ENCODE measurements around the gene INAFM1.

DNA sequence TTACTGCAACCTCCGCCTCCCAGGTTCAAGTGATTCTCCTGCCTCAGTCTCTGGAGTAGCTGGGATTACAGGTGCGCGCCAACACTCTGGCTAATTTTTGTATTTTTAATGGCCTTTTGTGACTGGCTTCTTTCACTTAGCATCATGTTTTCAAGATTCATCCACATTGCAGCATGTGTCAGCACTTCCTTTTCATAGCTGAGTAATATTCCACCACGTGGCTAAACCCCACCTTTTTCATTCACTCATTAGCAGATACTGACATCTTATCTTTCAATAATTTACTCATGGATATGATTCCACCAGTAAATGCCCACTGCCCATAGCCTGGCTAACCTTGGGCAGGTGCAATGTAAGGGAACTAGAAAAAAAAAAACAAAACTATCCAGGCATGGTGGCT, 41.8 kb downstream of the INAFM1 start:
- TF ChIP-seq ZNF830 (tag by site-specific recombination; IDR thresholded peaks at IDR 0.05; ENCODE audit: low read depth) (no peak), CTCF (tag by site-specific recombination; IDR thresholded peaks at IDR 0.05) (no peak), YY1 (tag by site-specific recombination; IDR thresholded peaks at IDR 0.05) (no peak), ZNF133 (tag by site-specific recombination; IDR thresholded peaks at IDR 0.05) (no peak), ZNF561 (tag by site-specific recombination; IDR thresholded peaks at IDR 0.05; ENCODE audit: borderline replicate concordance) (no peak), ZFP37 (tag by site-specific recombination; IDR thresholded peaks at IDR 0.05) (no peak), RBAK (tag by site-specific recombination; IDR thresholded peaks at IDR 0.05) (no peak), ZNF777 (tag by site-specific recombination; IDR thresholded peaks at IDR 0.05; ENCODE audit: borderline replicate concordance) (no peak), KLF7 (tag by site-specific recombination; IDR thresholded peaks at IDR 0.05; ENCODE audit: borderline replicate concordance) (no peak), ZNF10 (tag by site-specific recombination; IDR thresholded peaks at IDR 0.05) (no peak), REPIN1 (tag by site-specific recombination; IDR thresholded peaks at IDR 0.05; ENCODE audit: low read depth) (no peak)
- TF ChIP-seq, protein P1, sequence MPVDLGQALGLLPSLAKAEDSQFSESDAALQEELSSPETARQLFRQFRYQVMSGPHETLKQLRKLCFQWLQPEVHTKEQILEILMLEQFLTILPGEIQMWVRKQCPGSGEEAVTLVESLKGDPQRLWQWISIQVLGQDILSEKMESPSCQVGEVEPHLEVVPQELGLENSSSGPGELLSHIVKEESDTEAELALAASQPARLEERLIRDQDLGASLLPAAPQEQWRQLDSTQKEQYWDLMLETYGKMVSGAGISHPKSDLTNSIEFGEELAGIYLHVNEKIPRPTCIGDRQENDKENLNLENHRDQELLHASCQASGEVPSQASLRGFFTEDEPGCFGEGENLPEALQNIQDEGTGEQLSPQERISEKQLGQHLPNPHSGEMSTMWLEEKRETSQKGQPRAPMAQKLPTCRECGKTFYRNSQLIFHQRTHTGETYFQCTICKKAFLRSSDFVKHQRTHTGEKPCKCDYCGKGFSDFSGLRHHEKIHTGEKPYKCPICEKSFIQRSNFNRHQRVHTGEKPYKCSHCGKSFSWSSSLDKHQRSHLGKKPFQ (tag by site-specific recombination; IDR thresholded peaks at IDR 0.05), result no peak
- TF ChIP-seq, protein P2, sequence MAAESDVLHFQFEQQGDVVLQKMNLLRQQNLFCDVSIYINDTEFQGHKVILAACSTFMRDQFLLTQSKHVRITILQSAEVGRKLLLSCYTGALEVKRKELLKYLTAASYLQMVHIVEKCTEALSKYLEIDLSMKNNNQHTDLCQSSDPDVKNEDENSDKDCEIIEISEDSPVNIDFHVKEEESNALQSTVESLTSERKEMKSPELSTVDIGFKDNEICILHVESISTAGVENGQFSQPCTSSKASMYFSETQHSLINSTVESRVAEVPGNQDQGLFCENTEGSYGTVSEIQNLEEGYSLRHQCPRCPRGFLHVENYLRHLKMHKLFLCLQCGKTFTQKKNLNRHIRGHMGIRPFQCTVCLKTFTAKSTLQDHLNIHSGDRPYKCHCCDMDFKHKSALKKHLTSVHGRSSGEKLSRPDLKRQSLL (tag by site-specific recombination; IDR thresholded peaks at IDR 0.05), result no peak
